Central memory CD4-positive, alpha-beta T cell (primary cell): Measurements from ENCODE around the gene DEDD.

ENCODE experiments used
- DNase-seq: peaks from one replicate; pipeline ENCODE4 v3.0.0; 2022

Gene DEDD

GRCh38 chr1:161091093-161091492 is 41.4 kb downstream of the DEDD start:
- DNase-seq: no peak

- DNase-seq: no peak
These were observed 41.9 kb downstream of the DEDD start for GRCh38 chr1:161090617-161091016.

GRCh38 chr1:161089938-161090337 is 42.5 kb downstream of the DEDD start:
- DNase-seq: no peak

GRCh38 chr1:161089251-161089924 is 43.1 kb downstream of the DEDD start, which contains the start of gene NECTIN4:
Gene NECTIN4 (minus strand): TSS chr1:161089558. CDS start chr1:161089296, 262 bp downstream.
- no peak for DNase-seq

GRCh38 chr1:161088587-161089110 is 43.8 kb downstream of the DEDD start:
- DNase-seq: no peak

- DNase-seq: no peak
These were observed 46.0 kb downstream of the DEDD start for GRCh38 chr1:161086457-161086856.

- DNase-seq: no peak
These were observed 47.3 kb downstream of the DEDD start for GRCh38 chr1:161085165-161085564.

GRCh38 chr1:161084597-161084988 is 47.9 kb downstream of the DEDD start:
- DNase-seq: no peak

- DNase-seq: no peak
These were observed 48.5 kb downstream of the DEDD start for GRCh38 chr1:161083748-161084596.

- no peak for DNase-seq
These were observed 49.3 kb downstream of the DEDD start for GRCh38 chr1:161082996-161083747.

GRCh38 chr1:161082483-161082882 is 50.0 kb downstream of the DEDD start:
- DNase-seq: no peak

- DNase-seq: no peak
These were observed 50.9 kb downstream of the DEDD start for GRCh38 chr1:161081519-161081918.

- DNase-seq: no peak
These were observed 51.7 kb downstream of the DEDD start for GRCh38 chr1:161080441-161081405.

GRCh38 chr1:161079436-161080110 is 52.9 kb downstream of the DEDD start:
- no peak for DNase-seq

- no peak for DNase-seq
These were observed 55.0 kb downstream of the DEDD start for GRCh38 chr1:161077426-161077825.

GRCh38 chr1:161076410-161076809 is 56.1 kb downstream of the DEDD start:
- DNase-seq: no peak

- no peak for DNase-seq
These were observed 57.6 kb downstream of the DEDD start for GRCh38 chr1:161074676-161075368.

- DNase-seq: no peak
These were observed 58.9 kb downstream of the DEDD start for GRCh38 chr1:161073474-161074121.

GRCh38 chr1:161072751-161073449 is 59.6 kb downstream of the DEDD start:
- no peak for DNase-seq
